Breast epithelium (tissue), 4 donors: ENCODE data around the gene EOLA1. TPM values are rescaled to one million over a fixed set of nuclear protein-coding genes. Genes with fewer than 3 reads are reported as not detected.
"Not testable (repeated sequence)": the region's sequence is repeated elsewhere in the genome, so short reads cannot be mapped to it uniquely, and the experiment has no call there.

Source experiments
- DNase-seq, 2 donors: peaks; one replicate each; pipeline ENCODE4 v3.0.0-alpha.2; 2019; ENCODE audit warnings: low spot score in 2 of 2
- H3K27ac ChIP-seq, 2 donors: fragments of 200-600 bp; sonication (generic) in 1 of 2; one replicate each; pipeline ENCODE4 v1.5.1; 2016 to 2019; ENCODE audit warnings: mild to moderate bottlenecking in 1 of 2
- H3K27me3 ChIP-seq, 2 donors: fragments of 200-600 bp; sonication (generic) in 1 of 2; one replicate each; pipeline versions ENCODE4 v1.5.1 to v1.6.0; 2017 to 2019; ENCODE audit warnings: control low read depth in 1 of 2, mild to moderate bottlenecking in 1 of 2
- H3K36me3 ChIP-seq: fragments of 200-600 bp; one replicate; pipeline ENCODE4 v1.5.1; 2019
- H3K4me1 ChIP-seq, 2 donors: fragments of 200-600 bp; sonication (generic); one replicate each; pipeline ENCODE4 v1.5.1; 2016 to 2019; ENCODE audit warnings: control low read depth in 1 of 2
- H3K4me3 ChIP-seq, 3 donors: fragments of 200-600 bp; sonication (generic); 1 replicate in 2 of 3; 2 replicates in 1 of 3; pipeline ENCODE4 v1.5.1; 2016 to 2019; ENCODE audit warnings: mild to moderate bottlenecking in 3 of 3, moderate library complexity in 2 of 3
- H3K9me3 ChIP-seq, 2 donors: fragments of 200-600 bp; sonication (generic) in 1 of 2; one replicate each; pipeline ENCODE4 v1.5.1; 2016 to 2019; ENCODE audit warnings: control low read depth in 1 of 2
- CTCF ChIP-seq, 3 donors: fragments of 450-650 bp; IDR thresholded peaks; one replicate each; pipeline ENCODE4 v1.5.1; 2016 to 2017; ENCODE audit warnings: antibody characterized with exemption in 3 of 3, mild to moderate bottlenecking in 3 of 3, moderate library complexity in 3 of 3
- POLR2A ChIP-seq: fragments of 450-650 bp; IDR thresholded peaks from one replicate; pipeline ENCODE4 v1.6.1; 2016; ENCODE audit warnings: antibody characterized with exemption, mild to moderate bottlenecking, moderate library complexity
- POLR2AphosphoS5 ChIP-seq, 3 donors: sonication (generic); formaldehyde crosslinking; IDR thresholded peaks; one replicate each; pipeline ENCODE4 v1.6.1; 2017; ENCODE audit warnings: antibody characterized with exemption in 3 of 3
- intact Hi-C: fragments of 100-400 bp; cut with DNase I; formaldehyde crosslinking; loops from one replicate; pipeline ENCODE4 v1.15.1; 2023; ENCODE audit warnings: low total_unique reads
- total RNA-seq, 3 donors: library from RNA; depleted of rRNA; stranded (reverse); fragments of >200 nt; gene quantifications; one replicate each; pipeline ENCODE4 v1.1.0, GENCODE V29; 2016

Gene EOLA1
- total RNA-seq, 3 donors from 2014 or later: 12.3 to 20.1 (median 17.7) TPM

DNA sequence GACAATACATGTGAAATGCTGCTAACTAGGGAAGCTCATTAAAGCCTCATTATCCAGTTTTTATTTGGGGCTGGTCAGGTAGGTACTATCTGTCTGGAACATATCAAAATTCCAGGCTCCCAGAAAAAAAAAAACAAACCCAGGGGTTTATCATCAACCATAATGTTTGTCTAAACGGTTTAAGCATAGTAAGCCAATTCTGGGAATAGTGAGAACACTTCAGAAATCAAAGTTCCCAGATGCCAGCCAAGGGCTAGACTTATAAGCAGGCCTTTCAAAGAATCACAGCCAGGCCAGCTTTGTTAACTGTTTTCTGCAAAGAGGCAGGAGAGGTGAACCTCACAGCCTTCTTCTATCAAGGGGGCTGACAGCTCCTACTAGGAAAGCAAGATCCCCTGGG, 43.8 kb upstream of the EOLA1 start:
- no peak overlapping the region for H3K4me3 ChIP-seq
- no peaks in the 10 kb centered on the region for H3K36me3 ChIP-seq
- DNase-seq: no peak
- H3K4me1 ChIP-seq: no peaks in the 10 kb centered on the region
- TF ChIP-seq POLR2AphosphoS5 (IDR thresholded peaks at IDR 0.05) (no peak), POLR2A (no peak), CTCF (IDR thresholded peaks at IDR 0.05) (no peak)
- peaks cover 0 to 4% of the 10 kb centered on the region in 2 donors for H3K27me3 ChIP-seq
- H3K27ac ChIP-seq: no peak overlapping the region
- H3K9me3 ChIP-seq: no peaks in the 10 kb centered on the region
- intact Hi-C loops: no loop called here

GRCh38 chrX:149497626-149498025, 43.2 kb upstream of the EOLA1 start:
- intact Hi-C loops: no loop called here
- H3K27me3 ChIP-seq: peaks cover 0 to 4% of the 10 kb centered on the region in 2 donors
- H3K36me3 ChIP-seq: no peaks in the 10 kb centered on the region
- H3K9me3 ChIP-seq: no peaks in the 10 kb centered on the region
- H3K27ac ChIP-seq: no peak overlapping the region
- no peak for DNase-seq
- TF ChIP-seq POLR2AphosphoS5 (IDR thresholded peaks at IDR 0.05): no peak
- TF ChIP-seq CTCF (IDR thresholded peaks at IDR 0.05): no peak
- no peak for TF ChIP-seq POLR2A
- no peaks in the 10 kb centered on the region for H3K4me1 ChIP-seq
- H3K4me3 ChIP-seq: no peak overlapping the region

DNA sequence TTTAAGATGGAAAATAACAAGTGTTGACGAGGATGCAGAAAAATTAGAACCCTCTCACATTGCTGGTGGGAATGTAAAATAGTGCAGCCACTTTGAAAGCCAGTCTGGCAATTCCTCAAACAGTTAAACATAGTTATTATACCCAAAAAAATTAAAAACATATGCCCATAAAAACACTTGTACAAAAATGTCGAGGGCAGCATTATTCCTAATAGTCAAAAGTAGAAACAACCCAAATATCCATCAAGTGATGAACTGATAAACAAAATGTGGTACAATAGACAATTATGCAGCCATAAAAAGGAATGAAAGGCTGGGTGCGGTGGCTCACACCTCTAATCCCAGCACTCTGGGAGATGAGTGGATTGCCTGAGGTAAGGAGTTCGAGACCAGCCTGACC, 42.0 kb upstream of the EOLA1 start:
- no peak overlapping the region for H3K27ac ChIP-seq
- H3K27me3 ChIP-seq: peaks cover 0 to 4% of the 10 kb centered on the region in 2 donors
- H3K36me3 ChIP-seq: no peaks in the 10 kb centered on the region
- intact Hi-C loops: no loop called here
- no peak for DNase-seq
- TF ChIP-seq POLR2AphosphoS5 (IDR thresholded peaks at IDR 0.05): no peak
- TF ChIP-seq CTCF (IDR thresholded peaks at IDR 0.05): no peak
- no peak for TF ChIP-seq POLR2A
- no peaks in the 10 kb centered on the region for H3K9me3 ChIP-seq
- no peak overlapping the region for H3K4me3 ChIP-seq
- H3K4me1 ChIP-seq: no peaks in the 10 kb centered on the region

GRCh38 chrX:149499766-149500165, 41.0 kb upstream of the EOLA1 start:
- Histone ChIP-seq H3K36me3 (no peaks in the 10 kb centered on the region), H3K27me3 (peaks cover 0 to 9% of the 10 kb centered on the region in 2 donors), H3K4me3 (no peak overlapping the region), H3K4me1 (no peaks in the 10 kb centered on the region), H3K27ac (no peak overlapping the region), H3K9me3 (no peaks in the 10 kb centered on the region)
- intact Hi-C loops: no loop called here
- no peak for TF ChIP-seq POLR2A
- no peak for TF ChIP-seq POLR2AphosphoS5 (IDR thresholded peaks at IDR 0.05)
- TF ChIP-seq CTCF (IDR thresholded peaks at IDR 0.05): no peak
- DNase-seq: no peak

DNA sequence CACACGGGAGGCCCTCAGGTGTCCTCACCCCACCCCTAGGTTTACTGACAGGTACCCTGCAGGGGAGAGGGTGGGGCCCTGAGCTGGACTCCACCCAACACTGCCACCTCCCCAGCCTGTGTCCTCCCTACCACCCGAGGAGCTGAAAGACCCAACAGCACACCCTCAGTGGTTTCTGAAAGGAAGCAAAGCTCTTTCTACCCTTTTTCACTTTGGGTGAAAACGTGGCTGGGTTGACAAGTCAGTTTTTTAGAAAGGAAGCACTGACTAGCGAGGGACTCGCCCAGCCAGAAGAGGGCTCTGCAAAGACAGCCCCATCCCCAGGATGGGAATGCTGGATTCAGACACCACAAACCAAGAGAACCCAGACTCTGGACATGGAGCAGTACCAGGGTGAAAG, 37.9 kb upstream of the EOLA1 start:
- H3K36me3 ChIP-seq, H3K4me1 ChIP-seq, intact Hi-C loops, H3K4me3 ChIP-seq, H3K9me3 ChIP-seq, DNase-seq: not testable (repeated sequence)
- H3K27me3 ChIP-seq: peaks cover 0 to 14% of the 10 kb centered on the region in 2 donors
- H3K27ac ChIP-seq: peak overlapping the region in 1 of 2 donors; percentile 19

GRCh38 chrX:149503446-149503845, 37.4 kb upstream of the EOLA1 start:
- H3K27ac ChIP-seq: peak overlapping the region in 1 of 2 donors; percentile 93

More at GRCh38 chrX:149503446-149503845, 37.4 kb upstream of the EOLA1 start:
- H3K36me3 ChIP-seq, DNase-seq, H3K9me3 ChIP-seq, H3K4me1 ChIP-seq, intact Hi-C loops: not testable (repeated sequence)
- peaks cover 0 to 17% of the 10 kb centered on the region in 2 donors for H3K27me3 ChIP-seq
- H3K4me3 ChIP-seq: peak overlapping the region in 2 of 3 donors; percentile 70 to 77
